OCI-LY7 (cell line): Measurements from ENCODE around the gene PC.

Source experiments
- EZH2phosphoT487 ChIP-seq: fragments of 200-600 bp; sonication (generic); IDR thresholded peaks from 2 replicates; pipeline ENCODE4 v1.6.1; 2018; ENCODE audit warnings: low read depth, borderline replicate concordance, mild to moderate bottlenecking, mixed run types, antibody characterized with exemption, low read length, moderate library complexity, mixed read lengths
- TF ChIP-seq, protein P1 (sequence below): fragments of 200-600 bp; sonication (generic); conservative IDR thresholded peaks from 2 replicates; pipeline ENCODE4 v1.5.1; 2014; ENCODE audit warnings: mild to moderate bottlenecking, antibody characterized with exemption, low read length, moderate library complexity, mixed read lengths

DNA sequence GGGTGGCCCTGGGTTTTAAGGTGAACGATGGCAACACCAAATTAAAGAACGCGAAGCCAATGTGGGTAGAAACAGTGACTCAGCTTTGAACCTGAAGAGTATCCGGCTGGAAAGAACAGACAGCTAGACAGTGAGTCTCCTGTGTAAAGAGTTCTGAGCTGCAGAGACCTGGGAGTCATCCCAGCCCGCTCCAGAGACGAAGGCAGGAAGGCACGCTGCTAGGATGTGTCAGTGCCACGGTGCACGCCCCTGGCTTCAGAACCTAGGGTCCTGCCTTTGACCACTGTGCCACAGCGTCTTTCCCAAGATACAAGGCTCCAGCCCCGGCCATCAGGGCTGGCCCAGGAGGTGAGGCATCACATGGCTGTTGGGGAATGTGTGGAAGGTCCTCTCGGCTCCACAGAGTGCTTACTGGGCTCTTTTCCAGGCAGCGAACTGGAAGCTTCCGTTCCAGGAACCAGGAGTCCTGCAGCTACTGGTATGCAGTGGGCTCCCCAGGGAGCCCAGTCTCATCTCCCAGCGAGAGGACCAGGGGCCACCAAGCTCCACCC lies 71.4 kb downstream of the PC start:
- TF ChIP-seq, protein P1, sequence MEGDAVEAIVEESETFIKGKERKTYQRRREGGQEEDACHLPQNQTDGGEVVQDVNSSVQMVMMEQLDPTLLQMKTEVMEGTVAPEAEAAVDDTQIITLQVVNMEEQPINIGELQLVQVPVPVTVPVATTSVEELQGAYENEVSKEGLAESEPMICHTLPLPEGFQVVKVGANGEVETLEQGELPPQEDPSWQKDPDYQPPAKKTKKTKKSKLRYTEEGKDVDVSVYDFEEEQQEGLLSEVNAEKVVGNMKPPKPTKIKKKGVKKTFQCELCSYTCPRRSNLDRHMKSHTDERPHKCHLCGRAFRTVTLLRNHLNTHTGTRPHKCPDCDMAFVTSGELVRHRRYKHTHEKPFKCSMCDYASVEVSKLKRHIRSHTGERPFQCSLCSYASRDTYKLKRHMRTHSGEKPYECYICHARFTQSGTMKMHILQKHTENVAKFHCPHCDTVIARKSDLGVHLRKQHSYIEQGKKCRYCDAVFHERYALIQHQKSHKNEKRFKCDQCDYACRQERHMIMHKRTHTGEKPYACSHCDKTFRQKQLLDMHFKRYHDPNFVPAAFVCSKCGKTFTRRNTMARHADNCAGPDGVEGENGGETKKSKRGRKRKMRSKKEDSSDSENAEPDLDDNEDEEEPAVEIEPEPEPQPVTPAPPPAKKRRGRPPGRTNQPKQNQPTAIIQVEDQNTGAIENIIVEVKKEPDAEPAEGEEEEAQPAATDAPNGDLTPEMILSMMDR, result no peak
- TF ChIP-seq EZH2phosphoT487, result no peak
